PFSK-1 (cell line): ENCODE measurements around the gene TMEM9.

ENCODE experiments used
- FOXP2 ChIP-seq: optimal IDR thresholded peaks from 2 replicates; pipeline ENCODE3; 2011; ENCODE audit warnings: borderline replicate concordance, control low read depth, inconsistent platforms; ENCODE audit not compliant: insufficient read depth; ENCODE audit errors: extremely low read length, extremely low read depth
- POLR2AphosphoS5 ChIP-seq: IDR thresholded peaks from 2 replicates; pipeline ENCODE4 v1.6.1; 2012; ENCODE audit warnings: low read depth, mild to moderate bottlenecking, control low read depth, low read length, moderate library complexity
- SIN3A ChIP-seq: IDR thresholded peaks from 2 replicates; pipeline ENCODE4 v1.6.1; 2012; ENCODE audit warnings: mild to moderate bottlenecking, low read length, moderate library complexity, borderline replicate concordance; ENCODE audit not compliant: insufficient read depth
- TAF1 ChIP-seq: IDR thresholded peaks from 2 replicates; pipeline ENCODE4 v1.6.1; 2012; ENCODE audit warnings: low read length, control low read depth, borderline replicate concordance; ENCODE audit not compliant: insufficient read depth
- TF ChIP-seq, protein P1 (sequence below), 2 experiments: IDR thresholded peaks; 2 replicates each; pipeline versions ENCODE4 v1.6.1 to v1.8.0; 2011 to 2012; ENCODE audit warnings: low read depth in 2 of 2, low read length in 2 of 2, control low read depth in 1 of 2, inconsistent platforms in 1 of 2, mild to moderate bottlenecking in 1 of 2, moderate library complexity in 1 of 2; ENCODE audit not compliant: insufficient read depth in 1 of 2

Gene TMEM9

DNA sequence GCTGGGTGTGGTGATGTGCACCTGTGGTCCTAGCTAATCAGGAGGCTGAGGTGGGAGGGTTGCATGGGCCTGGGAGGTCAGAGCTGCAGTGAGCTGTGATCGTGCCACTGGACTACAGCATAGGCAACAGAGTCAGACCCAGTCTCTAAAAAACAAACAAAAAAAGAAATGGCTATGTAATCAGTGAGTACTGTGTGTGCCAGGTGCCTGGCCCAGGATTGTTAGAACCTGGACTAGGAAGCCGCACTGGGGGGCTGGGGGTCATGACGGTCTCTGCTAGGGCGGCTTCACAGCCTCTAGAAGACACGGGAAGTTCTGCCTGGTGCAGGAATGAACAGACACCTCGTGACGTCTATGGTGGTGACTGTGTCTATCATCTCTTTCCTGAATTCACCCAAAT is 8.5 kb downstream of the TMEM9 start:
- TF ChIP-seq SIN3A (no peak), FOXP2 (no peak), POLR2AphosphoS5 (no peak), TAF1 (no peak)
- TF ChIP-seq, protein P1, sequence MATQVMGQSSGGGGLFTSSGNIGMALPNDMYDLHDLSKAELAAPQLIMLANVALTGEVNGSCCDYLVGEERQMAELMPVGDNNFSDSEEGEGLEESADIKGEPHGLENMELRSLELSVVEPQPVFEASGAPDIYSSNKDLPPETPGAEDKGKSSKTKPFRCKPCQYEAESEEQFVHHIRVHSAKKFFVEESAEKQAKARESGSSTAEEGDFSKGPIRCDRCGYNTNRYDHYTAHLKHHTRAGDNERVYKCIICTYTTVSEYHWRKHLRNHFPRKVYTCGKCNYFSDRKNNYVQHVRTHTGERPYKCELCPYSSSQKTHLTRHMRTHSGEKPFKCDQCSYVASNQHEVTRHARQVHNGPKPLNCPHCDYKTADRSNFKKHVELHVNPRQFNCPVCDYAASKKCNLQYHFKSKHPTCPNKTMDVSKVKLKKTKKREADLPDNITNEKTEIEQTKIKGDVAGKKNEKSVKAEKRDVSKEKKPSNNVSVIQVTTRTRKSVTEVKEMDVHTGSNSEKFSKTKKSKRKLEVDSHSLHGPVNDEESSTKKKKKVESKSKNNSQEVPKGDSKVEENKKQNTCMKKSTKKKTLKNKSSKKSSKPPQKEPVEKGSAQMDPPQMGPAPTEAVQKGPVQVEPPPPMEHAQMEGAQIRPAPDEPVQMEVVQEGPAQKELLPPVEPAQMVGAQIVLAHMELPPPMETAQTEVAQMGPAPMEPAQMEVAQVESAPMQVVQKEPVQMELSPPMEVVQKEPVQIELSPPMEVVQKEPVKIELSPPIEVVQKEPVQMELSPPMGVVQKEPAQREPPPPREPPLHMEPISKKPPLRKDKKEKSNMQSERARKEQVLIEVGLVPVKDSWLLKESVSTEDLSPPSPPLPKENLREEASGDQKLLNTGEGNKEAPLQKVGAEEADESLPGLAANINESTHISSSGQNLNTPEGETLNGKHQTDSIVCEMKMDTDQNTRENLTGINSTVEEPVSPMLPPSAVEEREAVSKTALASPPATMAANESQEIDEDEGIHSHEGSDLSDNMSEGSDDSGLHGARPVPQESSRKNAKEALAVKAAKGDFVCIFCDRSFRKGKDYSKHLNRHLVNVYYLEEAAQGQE (IDR thresholded peaks at IDR 0.05; ENCODE audit: insufficient read depth in 1 of 2, low read depth in 2 of 2, low read length in 2 of 2), result no peak

DNA sequence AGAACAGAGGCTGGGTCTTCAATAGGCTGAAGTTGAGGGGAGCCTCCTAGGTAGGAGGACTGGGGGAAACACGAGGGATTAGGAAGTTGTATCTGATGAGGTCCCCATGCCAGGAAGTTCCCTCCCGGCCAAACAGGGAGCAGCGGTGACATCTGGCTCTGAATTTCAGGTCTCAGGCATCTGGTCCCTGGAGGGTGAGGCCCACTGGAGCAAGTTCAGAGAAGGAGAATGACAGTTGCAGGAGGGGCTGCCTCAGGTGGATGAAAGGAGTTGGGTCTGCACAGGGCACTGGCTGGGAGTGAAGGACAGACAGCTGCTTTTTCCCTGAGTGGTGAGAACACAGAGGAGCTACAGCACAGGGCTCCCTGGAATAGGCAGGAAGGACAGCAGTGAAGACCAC is 9.1 kb downstream of the TMEM9 start:
- TF ChIP-seq TAF1 (no peak), POLR2AphosphoS5 (no peak), FOXP2 (no peak), SIN3A (no peak)
- TF ChIP-seq, protein P1 (IDR thresholded peaks at IDR 0.05; ENCODE audit: insufficient read depth in 1 of 2, low read depth in 2 of 2, low read length in 2 of 2), result no peak

DNA sequence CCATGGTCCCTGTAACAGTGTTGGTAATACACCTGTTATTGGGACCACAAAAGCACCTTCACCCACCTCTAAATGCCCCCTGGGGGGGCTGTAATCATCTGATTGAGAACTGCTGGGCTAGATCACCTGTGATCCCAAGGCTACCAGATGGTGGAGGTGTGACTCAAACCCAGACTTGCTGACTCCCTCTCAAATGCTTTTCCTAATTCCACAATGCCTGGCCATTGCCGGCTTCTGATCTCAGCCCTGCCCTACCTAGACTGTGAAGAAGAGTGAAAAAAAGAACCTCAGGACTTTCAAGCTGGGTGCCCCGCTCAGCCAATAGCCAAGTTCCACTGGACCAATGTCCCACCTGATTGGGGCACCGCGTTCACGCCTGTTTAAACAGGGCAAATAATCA is 9.6 kb downstream of the TMEM9 start:
- TF ChIP-seq POLR2AphosphoS5, result no peak
- TF ChIP-seq FOXP2, result no peak
- TF ChIP-seq, protein P1 (IDR thresholded peaks at IDR 0.05; ENCODE audit: insufficient read depth in 1 of 2, low read depth in 2 of 2, low read length in 2 of 2), result no peak
- no peak for TF ChIP-seq TAF1
- no peak for TF ChIP-seq SIN3A

DNA sequence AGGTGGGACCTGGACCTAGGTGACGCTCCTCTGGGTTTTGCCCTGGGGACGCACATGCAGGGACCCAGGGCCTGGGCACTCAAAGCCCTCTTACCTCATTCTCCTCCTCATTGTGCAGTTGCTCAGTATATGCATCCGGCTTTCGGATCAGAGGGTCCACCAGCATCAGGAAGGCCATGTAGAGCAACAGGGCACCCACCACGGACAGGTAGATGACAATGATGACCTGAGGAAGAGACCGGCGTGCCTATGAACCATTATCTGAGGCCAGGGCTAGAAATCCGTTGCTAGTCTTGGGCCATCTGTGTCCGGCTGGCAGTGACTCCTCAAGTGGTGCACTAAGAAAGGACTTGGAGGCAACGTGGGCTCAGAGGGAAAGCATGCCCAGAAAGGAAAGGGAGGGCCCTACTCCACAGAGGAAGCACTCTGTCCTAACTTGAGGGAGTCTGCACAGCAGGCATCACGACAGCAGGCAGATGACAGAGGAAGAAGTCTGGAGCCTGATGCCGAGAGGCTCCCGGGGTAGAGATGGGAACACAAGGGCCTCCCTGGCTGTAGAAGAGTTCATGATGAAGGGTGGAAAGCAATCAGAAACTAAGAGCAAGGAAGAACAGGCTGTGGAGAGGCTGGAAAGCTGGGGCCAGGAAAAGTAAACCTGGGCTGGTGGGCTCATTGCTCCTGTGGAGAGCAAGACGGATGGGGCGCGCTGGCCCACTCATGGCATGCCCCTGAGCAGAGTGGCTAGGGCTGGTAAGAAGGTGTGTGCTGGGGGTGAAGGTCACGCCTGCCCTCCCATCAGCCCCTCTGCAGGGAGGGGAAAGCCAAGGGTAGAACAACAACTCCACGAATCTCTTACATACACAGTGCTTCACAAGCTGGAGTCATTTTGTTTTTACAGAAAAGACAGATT is 10.3 kb downstream of the TMEM9 start:
- TF ChIP-seq POLR2AphosphoS5, result no peak
- no peak for TF ChIP-seq TAF1
- TF ChIP-seq, protein P1 (IDR thresholded peaks at IDR 0.05; ENCODE audit: insufficient read depth in 1 of 2, low read depth in 2 of 2, low read length in 2 of 2), result no peak
- TF ChIP-seq SIN3A, result no peak
- TF ChIP-seq FOXP2, result no peak
